BLaER1 treated with 17β-estradiol and CSF1 and Interleukin-3, amounts not matched to agents 10 nM and 100 nM (cell line): ENCODE results near the gene DIPK1B.

Source experiments
- H3K27ac ChIP-seq, 11 experiments: shearing (Covaris generic); formaldehyde crosslinking; 2 replicates each; pipeline ENCODE4 v1.8.1; 2022
- H3K27me3 ChIP-seq, 11 experiments: shearing (Covaris generic); formaldehyde crosslinking; 2 replicates each; pipeline ENCODE4 v1.8.1; 2022
- H3K36me3 ChIP-seq, 11 experiments: shearing (Covaris generic); formaldehyde crosslinking; 2 replicates each; pipeline ENCODE4 v1.8.1; 2022
- H3K4me1 ChIP-seq, 10 experiments: shearing (Covaris generic); formaldehyde crosslinking; 2 replicates each; pipeline ENCODE4 v1.8.1; 2022
- H3K4me2 ChIP-seq, 11 experiments: shearing (Covaris generic); formaldehyde crosslinking; 2 replicates each; pipeline ENCODE4 v1.8.1; 2022
- H3K4me3 ChIP-seq, 10 experiments: shearing (Covaris generic); formaldehyde crosslinking; 2 replicates each; pipeline ENCODE4 v1.8.1; 2022
- H3K9ac ChIP-seq, 11 experiments: shearing (Covaris generic); formaldehyde crosslinking; 2 replicates each; pipeline ENCODE4 v1.8.1; 2022
- H3K9me3 ChIP-seq, 11 experiments: shearing (Covaris generic); formaldehyde crosslinking; replicated peaks in 1 of 11; 2 replicates each; pipeline ENCODE4 v1.8.1; 2022
- H4K20me1 ChIP-seq, 11 experiments: shearing (Covaris generic); formaldehyde crosslinking; 2 replicates each; pipeline ENCODE4 v1.8.1; 2022
- Cebpa-rat ChIP-seq, 11 experiments: shearing (Covaris generic); IDR thresholded peaks; 2 replicates each; pipeline ENCODE4 v1.8.1; 2022

The DIPK1B gene

GRCh38 chr9:136695435-136695895 lies 16.9 kb upstream of the DIPK1B start:
- Histone ChIP-seq H3K4me3 (peak overlapping the region in 1 of 10 experiments; percentile 31; a peak in 1 of 20 replicates), H3K9ac (peak overlapping the region in 7 of 11 experiments; percentile 31 to 62 (median 43); a peak in 14 of 22 replicates), H3K9me3 (no peaks in the 10 kb centered on the region), H3K36me3 (no peaks in the 10 kb centered on the region), H3K27ac (peak overlapping the region in 7 of 11 experiments; percentile 57 to 69 (median 67); a peak in 11 of 22 replicates), H3K4me2 (peak overlapping the region; percentile 53 to 97 (median 85); a peak in 21 of 22 replicates), H4K20me1 (no peaks in the 10 kb centered on the region; a peak in 1 of 22 replicates), H3K27me3 (peaks cover 0 to 18% (median 0%) of the 10 kb centered on the region in 11 experiments; a peak in 4 of 22 replicates), H3K4me1 (peaks cover 64 to 94% (median 85%) of the 10 kb centered on the region in 10 experiments)
- no peak for TF ChIP-seq Cebpa-rat (IDR thresholded peaks at IDR 0.05)

DNA sequence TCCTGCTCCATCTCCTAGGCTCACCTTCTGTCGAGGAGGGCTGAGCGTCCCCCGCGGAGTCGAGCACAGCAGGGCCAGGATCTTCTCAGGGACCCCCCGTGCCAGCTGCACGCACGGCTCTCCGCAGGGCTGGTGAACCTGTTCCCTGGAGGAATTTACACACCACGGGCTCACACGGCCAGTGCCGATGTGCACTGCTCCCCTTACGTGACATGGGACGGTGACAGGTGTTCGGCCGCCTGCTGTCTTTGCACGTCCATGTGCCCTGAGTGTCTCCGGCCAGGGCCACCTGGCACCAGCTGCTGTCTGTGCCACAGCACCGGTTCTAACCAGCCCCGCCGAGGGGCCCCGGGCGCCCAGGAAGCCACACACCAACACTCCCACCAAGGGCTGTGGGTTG lies 16.4 kb upstream of the DIPK1B start:
- Histone ChIP-seq H3K27ac (peak overlapping the region in 8 of 11 experiments; percentile 42 to 69 (median 66); a peak in 16 of 22 replicates), H3K9me3 (no peaks in the 10 kb centered on the region), H4K20me1 (no peaks in the 10 kb centered on the region; a peak in 1 of 22 replicates), H3K9ac (peak overlapping the region in 8 of 11 experiments; percentile 20 to 62 (median 42); a peak in 16 of 22 replicates), H3K36me3 (no peaks in the 10 kb centered on the region), H3K4me3 (peak overlapping the region in 2 of 10 experiments; percentile 0 to 31; a peak in 2 of 20 replicates), H3K4me2 (peak overlapping the region; percentile 53 to 97 (median 85)), H3K27me3 (peaks cover 0 to 18% (median 0%) of the 10 kb centered on the region in 11 experiments; a peak in 4 of 22 replicates), H3K4me1 (peaks cover 64 to 94% (median 85%) of the 10 kb centered on the region in 10 experiments)
- no peak for TF ChIP-seq Cebpa-rat (IDR thresholded peaks at IDR 0.05)

DNA sequence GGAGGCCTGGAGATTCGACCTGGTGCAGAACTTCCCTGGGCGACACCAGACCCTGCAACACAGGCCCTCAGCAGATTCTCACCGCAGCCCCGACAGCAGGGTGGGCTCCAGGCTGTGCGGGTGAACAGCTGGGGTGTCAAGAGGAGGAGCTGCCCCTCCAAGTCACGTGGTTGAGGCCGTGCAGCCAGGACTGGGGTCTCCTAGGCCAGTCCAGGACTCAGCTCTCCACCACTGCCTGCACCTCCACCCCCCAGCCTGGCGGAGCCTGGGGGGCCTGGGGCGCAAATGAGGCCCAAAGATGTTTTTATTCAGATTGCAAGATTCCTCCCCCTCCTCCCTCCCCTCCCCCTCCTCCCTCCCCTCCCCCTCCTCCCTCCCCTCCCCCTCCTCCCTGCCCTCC lies 15.9 kb upstream of the DIPK1B start:
- Histone ChIP-seq H3K9me3 (no peaks in the 10 kb centered on the region), H3K4me2 (peak overlapping the region; percentile 53 to 97 (median 85)), H3K4me3 (peak overlapping the region in 2 of 10 experiments; percentile 0 to 31; a peak in 2 of 20 replicates), H3K9ac (peak overlapping the region in 8 of 11 experiments; percentile 20 to 62 (median 42); a peak in 15 of 22 replicates), H4K20me1 (no peaks in the 10 kb centered on the region), H3K4me1 (peaks cover 64 to 94% (median 85%) of the 10 kb centered on the region in 10 experiments), H3K27ac (peak overlapping the region in 8 of 11 experiments; percentile 42 to 69 (median 66); a peak in 16 of 22 replicates), H3K27me3 (peaks cover 0 to 24% (median 0%) of the 10 kb centered on the region in 11 experiments; a peak in 5 of 22 replicates), H3K36me3 (no peaks in the 10 kb centered on the region)
- no peak for TF ChIP-seq Cebpa-rat (IDR thresholded peaks at IDR 0.05)

DNA sequence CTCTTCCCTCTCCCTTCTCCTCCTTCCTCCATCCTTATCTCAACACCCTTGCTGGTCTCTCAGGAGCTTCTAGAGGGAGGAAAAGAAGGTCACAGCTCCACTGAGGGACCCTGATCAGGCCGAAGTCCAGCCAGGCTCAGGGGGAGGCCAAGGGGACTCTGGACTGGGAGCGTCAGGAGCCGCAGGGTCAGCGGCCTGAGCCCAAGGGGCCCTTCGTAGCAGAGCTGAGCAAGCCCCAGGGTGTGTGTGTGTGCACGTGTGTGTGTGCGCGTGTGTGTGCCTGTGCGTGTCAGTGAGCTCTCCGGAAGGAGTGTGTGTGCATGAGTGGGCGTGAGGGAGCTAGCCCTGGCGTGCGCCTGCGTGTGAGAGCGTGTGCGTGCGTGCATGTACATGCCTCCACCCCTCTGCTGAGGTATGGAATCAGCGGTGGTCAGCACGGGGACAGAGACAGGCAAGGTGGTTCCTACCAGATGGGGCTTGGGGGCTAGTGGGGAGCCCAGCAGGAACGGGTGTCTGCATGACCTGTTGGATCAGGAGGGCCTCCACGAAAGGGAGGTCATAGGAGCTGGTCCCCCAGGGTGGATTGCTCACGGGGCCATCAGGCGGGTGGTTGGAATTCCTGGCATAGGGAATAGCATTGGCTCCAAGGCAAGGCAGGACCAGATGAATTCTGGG lies 15.1 kb upstream of the DIPK1B start:
- Histone ChIP-seq H3K4me2 (peak overlapping the region; percentile 82 to 100 (median 97)), H3K36me3 (no peaks in the 10 kb centered on the region), H3K27ac (peak overlapping the region in 10 of 11 experiments; percentile 50 to 94 (median 88); a peak in 20 of 22 replicates), H3K4me3 (peak overlapping the region in 7 of 10 experiments; percentile 24 to 61 (median 43); a peak in 9 of 20 replicates), H3K9ac (peak overlapping the region; percentile 41 to 81 (median 76); a peak in 19 of 22 replicates), H3K27me3 (peaks cover 0 to 26% (median 0%) of the 10 kb centered on the region in 11 experiments; a peak in 5 of 22 replicates), H3K4me1 (peaks cover 67 to 95% (median 86%) of the 10 kb centered on the region in 10 experiments), H4K20me1 (no peaks in the 10 kb centered on the region), H3K9me3 (no peaks in the 10 kb centered on the region)
- no peak for TF ChIP-seq Cebpa-rat (IDR thresholded peaks at IDR 0.05)

DNA sequence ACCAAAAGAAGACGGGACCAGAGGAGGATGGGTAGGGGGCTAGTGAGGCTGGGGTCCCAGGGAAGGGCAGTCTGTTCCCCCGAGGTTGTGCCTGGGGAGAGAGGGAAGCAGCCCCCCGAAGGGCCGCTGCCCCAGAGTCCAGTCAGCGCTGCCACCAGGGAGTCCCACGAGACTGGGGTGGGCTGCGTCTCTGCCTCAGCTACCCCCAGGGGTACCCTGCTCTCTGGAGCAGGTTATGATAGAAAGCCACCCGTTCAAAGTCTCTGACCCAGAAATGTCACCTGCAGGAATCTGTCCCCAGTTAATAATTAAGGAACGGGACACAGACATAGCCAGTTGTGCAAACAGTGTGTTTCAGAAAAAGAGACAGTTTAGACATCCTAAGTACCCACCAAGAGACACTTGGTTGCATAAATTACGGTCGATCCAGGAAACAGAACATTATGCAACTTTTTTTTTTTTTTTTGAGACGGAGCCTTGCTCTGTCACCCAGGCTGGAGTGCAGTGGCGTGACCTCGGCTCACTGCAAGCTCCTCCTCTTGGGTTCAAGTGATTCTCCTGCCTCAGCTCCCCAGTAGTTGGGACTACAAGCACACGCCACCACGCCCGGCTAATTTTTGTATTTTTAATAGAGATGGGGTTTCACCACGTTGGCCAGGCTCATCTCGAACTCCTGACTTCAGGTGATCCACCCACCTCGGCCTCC lies 14.4 kb upstream of the DIPK1B start:
- H3K9ac ChIP-seq, result peak overlapping the region; percentile 41 to 81 (median 76); a peak in 20 of 22 replicates
- H3K36me3 ChIP-seq, result no peaks in the 10 kb centered on the region
- no peaks in the 10 kb centered on the region for H4K20me1 ChIP-seq
- peak in 9 of 11 experiments; percentile 31 to 87 (median 78); a peak in 13 of 22 replicates for TF ChIP-seq Cebpa-rat (IDR thresholded peaks at IDR 0.05)
- H3K4me2 ChIP-seq, result peak overlapping the region; percentile 82 to 100 (median 97)
- peak overlapping the region in 7 of 10 experiments; percentile 24 to 61 (median 43); a peak in 11 of 20 replicates for H3K4me3 ChIP-seq
- no peaks in the 10 kb centered on the region for H3K9me3 ChIP-seq
- H3K27me3 ChIP-seq, result peaks cover 0 to 26% (median 0%) of the 10 kb centered on the region in 11 experiments; a peak in 5 of 22 replicates
- peak overlapping the region in 10 of 11 experiments; percentile 50 to 94 (median 88); a peak in 20 of 22 replicates for H3K27ac ChIP-seq
- H3K4me1 ChIP-seq, result peaks cover 69 to 97% (median 92%) of the 10 kb centered on the region in 10 experiments

GRCh38 chr9:136698635-136699246 lies 13.6 kb upstream of the DIPK1B start:
- Histone ChIP-seq H3K27me3 (peaks cover 0 to 26% (median 0%) of the 10 kb centered on the region in 11 experiments; a peak in 5 of 22 replicates), H3K36me3 (no peaks in the 10 kb centered on the region), H3K9ac (peak overlapping the region in 9 of 11 experiments; percentile 38 to 80 (median 70); a peak in 16 of 22 replicates), H3K4me1 (peaks cover 73 to 97% (median 95%) of the 10 kb centered on the region in 10 experiments), H3K27ac (peak overlapping the region in 9 of 11 experiments; percentile 69 to 94 (median 86); a peak in 19 of 22 replicates), H3K4me2 (peak overlapping the region; percentile 82 to 100 (median 97)), H3K4me3 (no peak overlapping the region), H4K20me1 (no peaks in the 10 kb centered on the region; a peak in 1 of 22 replicates), H3K9me3 (no peaks in the 10 kb centered on the region)
- TF ChIP-seq Cebpa-rat (IDR thresholded peaks at IDR 0.05), result no peak

DNA sequence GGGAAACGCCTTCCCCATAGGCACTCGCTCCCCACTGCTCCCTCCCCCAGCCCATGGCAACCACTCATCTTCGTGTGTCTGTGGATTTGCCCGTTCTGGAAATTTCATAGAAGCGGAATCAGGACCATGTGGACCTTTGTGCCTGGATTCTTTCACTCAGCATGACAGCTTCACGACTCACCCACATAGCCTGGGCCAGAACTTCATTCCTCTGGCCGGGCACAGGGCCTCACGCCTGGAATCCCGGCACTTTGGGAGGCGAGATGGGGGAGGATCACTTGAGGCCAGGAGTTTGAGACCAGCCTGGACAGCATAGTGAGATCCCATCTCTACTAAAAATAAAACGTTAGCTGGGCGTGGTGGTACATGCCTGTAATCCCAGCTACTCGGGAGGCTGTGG lies 12.1 kb upstream of the DIPK1B start:
- H3K4me2 ChIP-seq, result peak overlapping the region; percentile 82 to 100 (median 97)
- H4K20me1 ChIP-seq, result no peaks in the 10 kb centered on the region; a peak in 1 of 22 replicates
- no peaks in the 10 kb centered on the region for H3K36me3 ChIP-seq
- H3K9ac ChIP-seq, result peak overlapping the region in 8 of 11 experiments; percentile 5 to 81 (median 74); a peak in 12 of 22 replicates
- H3K27me3 ChIP-seq, result peaks cover 0 to 26% (median 0%) of the 10 kb centered on the region in 11 experiments; a peak in 5 of 22 replicates
- no peak for TF ChIP-seq Cebpa-rat (IDR thresholded peaks at IDR 0.05)
- peaks cover 84 to 98% (median 97%) of the 10 kb centered on the region in 10 experiments for H3K4me1 ChIP-seq
- H3K27ac ChIP-seq, result peak overlapping the region in 9 of 11 experiments; percentile 69 to 90 (median 80); a peak in 18 of 22 replicates
- H3K9me3 ChIP-seq, result no peaks in the 10 kb centered on the region
- peak overlapping the region in 5 of 10 experiments; percentile 7 to 65 (median 49); a peak in 6 of 20 replicates for H3K4me3 ChIP-seq
